ENCODE measurements around the gene FKBP8. TPM values are rescaled to one million over a fixed set of nuclear protein-coding genes. Genes with fewer than 3 reads are reported as not detected.
"Not testable (repeated sequence)": the region's sequence is repeated elsewhere in the genome, so short reads cannot be mapped to it uniquely, and the experiment has no call there.

The FKBP8 gene
- total RNA-seq (100 to 1,000 TPM in 1 of 2 donors, 10 to 100 TPM in 1; 75.8 to 225 TPM), polyA plus RNA-seq (100 to 1,000 TPM in 1 of 2 donors, 10 to 100 TPM in 1; 59.1 to 126 TPM)

GRCh38 chr19:18542941-18543813 is at the start of gene FKBP8:
Gene FKBP8, minus strand, starts transcription at chr19:18543573. Its CDS starts 1,603 bp downstream, at chr19:18541970.
- DNase-seq (ENCODE audit: low spot score), result peak; percentile 96
- WGBS, result under 1% methylated on average over 86 of the region's 86 CpGs
- peaks cover 0 to 12% (median 6%) of the 10 kb centered on the region in 4 donors for H3K36me3 ChIP-seq (ENCODE audit: control insufficient read depth in 4 of 4, insufficient read depth in 3 of 4, low read depth in 1 of 4, low read length in 3 of 4)
- H3K4me3 ChIP-seq (ENCODE audit: low read depth in 1 of 3, low read length in 3 of 3), result peak within 1 kb of the TSS; percentile 42 to 97 (median 69)
- no peaks in the 10 kb centered on the region for H3K27me3 ChIP-seq (ENCODE audit: control insufficient read depth in 4 of 4, insufficient read depth in 4 of 4, low read length in 3 of 4)
- peak within 1 kb of the TSS; percentile 43 to 72 for H3K9ac ChIP-seq (ENCODE audit: low read depth in 1 of 2, low read length in 2 of 2)
- no peak for TF ChIP-seq FOXA2 (IDR thresholded peaks at IDR 0.05)
- peak; percentile 56 for TF ChIP-seq SP1 (IDR thresholded peaks at IDR 0.05)
- no peak for TF ChIP-seq REST (IDR thresholded peaks at IDR 0.05)
- no peak for TF ChIP-seq TAF1 (conservative IDR thresholded peaks at IDR 0.05)
- no peak for TF ChIP-seq ATF3 (IDR thresholded peaks at IDR 0.05)
- TF ChIP-seq GABPA (IDR thresholded peaks at IDR 0.05 in 1 of 2, conservative IDR thresholded peaks at IDR 0.05 in 1 of 2), result peak in 1 of 2 donors; percentile 19
- H3K4me1 ChIP-seq (ENCODE audit: control insufficient read depth in 4 of 4, insufficient read depth in 4 of 4, low read length in 3 of 4), result peaks cover 6 to 17% (median 12%) of the 10 kb centered on the region in 4 donors
- peak within 1 kb of the TSS; percentile 56 to 77 for H3K27ac ChIP-seq (ENCODE audit: low read depth in 1 of 2, low read length in 2 of 2)
- no peaks in the 10 kb centered on the region for H3K9me3 ChIP-seq (ENCODE audit: control insufficient read depth in 4 of 4, low read length in 3 of 4)

- peaks cover 11 to 26% (median 21%) of the 10 kb centered on the region in 4 donors for H3K4me1 ChIP-seq (ENCODE audit: control insufficient read depth in 4 of 4, insufficient read depth in 4 of 4, low read length in 3 of 4)
- WGBS, result 86% methylated on average over 5 of the region's 5 CpGs
Observed at GRCh38 chr19:18592732-18593131, 49.4 kb upstream of the FKBP8 start.

GRCh38 chr19:18591735-18592385 is 48.5 kb upstream of the FKBP8 start:
- no peak for DNase-seq (ENCODE audit: low spot score)
- Histone ChIP-seq H3K27me3 (ENCODE audit: control insufficient read depth in 4 of 4, insufficient read depth in 4 of 4, low read length in 3 of 4) (peaks cover 0 to 5% (median under 1%) of the 10 kb centered on the region in 4 donors), H3K9ac (ENCODE audit: low read depth in 1 of 2, low read length in 2 of 2) (no peak overlapping the region), H3K4me1 (ENCODE audit: control insufficient read depth in 4 of 4, insufficient read depth in 4 of 4, low read length in 3 of 4) (peaks cover 11 to 26% (median 20%) of the 10 kb centered on the region in 4 donors), H3K36me3 (ENCODE audit: control insufficient read depth in 4 of 4, insufficient read depth in 3 of 4, low read depth in 1 of 4, low read length in 3 of 4) (peaks cover 0 to 3% (median 1%) of the 10 kb centered on the region in 4 donors), H3K27ac (ENCODE audit: low read depth in 1 of 2, low read length in 2 of 2) (no peak overlapping the region), H3K9me3 (ENCODE audit: control insufficient read depth in 4 of 4, low read length in 3 of 4) (no peaks in the 10 kb centered on the region), H3K4me3 (ENCODE audit: low read depth in 1 of 3, low read length in 3 of 3) (no peak overlapping the region)
- 96% methylated on average over 22 of the region's 22 CpGs for WGBS
- no peak for TF ChIP-seq HNF4A (conservative IDR thresholded peaks at IDR 0.05)
- no peak for TF ChIP-seq YY1 (IDR thresholded peaks at IDR 0.05)
- no peak for TF ChIP-seq HNF4G (IDR thresholded peaks at IDR 0.05)
- no peak for TF ChIP-seq ATF3 (IDR thresholded peaks at IDR 0.05)
- TF ChIP-seq FOXA2 (IDR thresholded peaks at IDR 0.05), result no peak
- no peak for TF ChIP-seq REST (IDR thresholded peaks at IDR 0.05)
- TF ChIP-seq RXRA (IDR thresholded peaks at IDR 0.05), result no peak
- TF ChIP-seq MAX (IDR thresholded peaks at IDR 0.05), result no peak
- TF ChIP-seq FOXA1 (IDR thresholded peaks at IDR 0.05), result no peak
- no peak for TF ChIP-seq RAD21 (IDR thresholded peaks at IDR 0.05)
- no peak for TF ChIP-seq TAF1 (conservative IDR thresholded peaks at IDR 0.05)
- TF ChIP-seq NR2F2 (IDR thresholded peaks at IDR 0.05), result no peak
- TF ChIP-seq JUND (IDR thresholded peaks at IDR 0.05), result no peak
- no peak for TF ChIP-seq EGR1 (IDR thresholded peaks at IDR 0.05; ENCODE audit: low read depth in 2 of 2)

More at GRCh38 chr19:18592732-18593131, 49.4 kb upstream of the FKBP8 start:
- H3K4me3 ChIP-seq (ENCODE audit: low read depth in 1 of 3, low read length in 3 of 3); H3K36me3 ChIP-seq (ENCODE audit: control insufficient read depth in 4 of 4, insufficient read depth in 3 of 4, low read depth in 1 of 4, low read length in 3 of 4); H3K27ac ChIP-seq (ENCODE audit: low read depth in 1 of 2, low read length in 2 of 2); H3K9me3 ChIP-seq (ENCODE audit: control insufficient read depth in 4 of 4, low read length in 3 of 4); H3K9ac ChIP-seq (ENCODE audit: low read depth in 1 of 2, low read length in 2 of 2); H3K27me3 ChIP-seq (ENCODE audit: control insufficient read depth in 4 of 4, insufficient read depth in 4 of 4, low read length in 3 of 4); DNase-seq (ENCODE audit: low spot score): not testable (repeated sequence)
